GM20000 (cell line): ENCODE data around the gene ZMYM2.

Experiments used
- DNase-seq: peaks from one replicate; pipeline ENCODE4 v3.0.0; 2012; ENCODE audit warnings: low spot score
- CTCF ChIP-seq: IDR thresholded peaks from 2 replicates; pipeline ENCODE4 v1.5.1; 2012; ENCODE audit warnings: mild to moderate bottlenecking, control low read depth; ENCODE audit errors: extremely low read depth, missing control alignments

The ZMYM2 gene

GRCh38 chr13:20049558-20050473, 91.3 kb downstream of the ZMYM2 start:
- DNase-seq = peak; percentile 6
- TF ChIP-seq CTCF = no peak

DNA sequence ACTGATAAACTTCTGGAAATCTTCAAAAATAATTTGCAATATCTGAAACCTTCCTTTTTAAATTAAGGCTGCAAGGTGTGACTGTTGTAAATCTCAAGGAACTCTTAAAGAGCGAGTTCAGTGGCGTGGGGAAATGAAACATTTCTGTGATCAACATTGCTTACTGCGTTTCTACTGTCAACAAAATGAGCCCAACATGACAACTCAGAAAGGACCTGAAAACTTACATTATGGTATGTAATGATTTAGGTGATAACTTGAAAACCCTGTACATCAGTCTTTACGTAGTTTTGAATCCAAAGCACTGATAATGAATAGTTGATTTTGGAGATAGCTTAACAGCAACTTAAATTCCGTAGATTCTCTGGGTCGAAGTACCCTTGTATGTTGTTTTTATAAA, 92.8 kb downstream of the ZMYM2 start:
- TF ChIP-seq CTCF = no peak
- no peak for DNase-seq

- DNase-seq = no peak
- TF ChIP-seq CTCF = no peak
These were observed 94.5 kb downstream of the ZMYM2 start for GRCh38 chr13:20053016-20053415.

DNA sequence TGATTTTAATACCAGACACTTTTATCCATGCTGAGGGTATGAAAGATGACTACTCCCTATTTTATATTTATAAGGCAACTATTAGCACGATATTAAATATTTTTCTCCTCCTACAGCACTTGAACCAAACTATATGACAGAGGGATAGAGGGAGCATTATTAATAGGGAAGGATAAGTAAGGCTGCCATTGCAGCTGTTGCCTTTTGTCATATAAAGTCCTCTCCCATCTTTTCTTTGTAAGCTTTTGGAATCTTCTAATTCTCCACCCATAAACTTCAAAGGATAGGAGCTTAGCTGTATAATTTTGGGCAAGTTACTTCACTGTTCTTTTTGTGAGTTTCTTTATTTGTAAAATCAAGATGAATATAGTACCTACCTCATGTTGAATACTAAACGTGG, 95.4 kb downstream of the ZMYM2 start:
- TF ChIP-seq CTCF = no peak
- no peak for DNase-seq

GRCh38 chr13:20054586-20054985, 96.1 kb downstream of the ZMYM2 start:
- no peak for DNase-seq
- TF ChIP-seq CTCF = no peak

DNA sequence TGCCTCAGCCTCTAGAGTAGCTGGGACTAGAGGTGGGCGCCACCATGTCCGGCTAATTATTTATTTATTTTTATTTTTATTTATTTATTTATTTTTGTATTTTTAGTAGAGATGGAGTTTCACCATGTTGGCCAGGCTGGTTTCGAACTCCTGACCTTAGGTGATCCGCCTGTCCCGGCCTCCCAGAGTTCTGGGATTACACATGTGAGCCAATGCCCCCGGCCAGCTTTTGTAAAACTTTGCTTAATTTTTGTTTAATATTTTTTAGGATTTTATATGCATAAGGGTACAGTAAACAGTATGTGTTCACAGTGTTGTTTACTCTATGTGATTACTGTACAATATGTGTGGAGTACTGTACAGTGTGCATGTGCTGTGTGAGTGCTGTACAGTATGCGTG, 98.7 kb downstream of the ZMYM2 start:
- no peak for TF ChIP-seq CTCF
- DNase-seq = no peak

GRCh38 chr13:20057963-20058362, 99.4 kb downstream of the ZMYM2 start:
- DNase-seq = no peak
- no peak for TF ChIP-seq CTCF
